WERI-Rb-1 (cell line): ENCODE measurements around the gene ABCG4.

Experiments used
- DNase-seq: peaks from one replicate; pipeline ENCODE4 v3.0.0-alpha.2; 2020
- H3K27ac ChIP-seq: fragments of 250-450 bp; sonication (Bioruptor Pico); 2 replicates; pipeline ENCODE4 v1.5.1; 2020; ENCODE audit warnings: mild to moderate bottlenecking, moderate library complexity
- H3K27me3 ChIP-seq: fragments of 250-450 bp; sonication (Bioruptor Pico); 2 replicates; pipeline ENCODE4 v1.5.1; 2021; ENCODE audit warnings: mild to moderate bottlenecking, low read depth, moderate library complexity; ENCODE audit not compliant: insufficient read depth, severe bottlenecking
- H3K36me3 ChIP-seq: fragments of 250-450 bp; sonication (Bioruptor Pico); 2 replicates; pipeline ENCODE4 v1.5.1; 2020; ENCODE audit warnings: mild to moderate bottlenecking, moderate library complexity
- H3K4me3 ChIP-seq: 2 replicates; pipeline ENCODE4 v1.5.1; 2011; ENCODE audit warnings: low read depth, mild to moderate bottlenecking, control low read depth, low read length
- H3K9me3 ChIP-seq: fragments of 250-450 bp; sonication (Bioruptor Pico); 2 replicates; pipeline ENCODE4 v1.5.1; 2021; ENCODE audit warnings: mild to moderate bottlenecking, moderate library complexity; ENCODE audit not compliant: severe bottlenecking
- CTCF ChIP-seq: IDR thresholded peaks from 2 replicates; pipeline ENCODE4 v1.5.1; 2011; ENCODE audit warnings: low read depth, mild to moderate bottlenecking, control low read depth, inconsistent platforms, low read length

The ABCG4 gene

GRCh38 chr11:119206511-119207414 is 57.9 kb downstream of the ABCG4 start:
- no peak for TF ChIP-seq CTCF
- Histone ChIP-seq H3K27me3 (no peaks in the 10 kb centered on the region), H3K4me3 (peak overlapping the region; percentile 94), H3K27ac (peak overlapping the region; percentile 91), H3K36me3 (no peaks in the 10 kb centered on the region; the same call in 1 of the 2 replicates), H3K9me3 (no peaks in the 10 kb centered on the region)
- DNase-seq: peak; percentile 46

GRCh38 chr11:119207415-119207960 is 58.6 kb downstream of the ABCG4 start:
- Histone ChIP-seq H3K4me3 (peak overlapping the region; percentile 94), H3K36me3 (no peaks in the 10 kb centered on the region; the same call in 1 of the 2 replicates), H3K9me3 (no peaks in the 10 kb centered on the region), H3K27ac (no peak overlapping the region), H3K27me3 (no peaks in the 10 kb centered on the region)
- no peak for TF ChIP-seq CTCF
- DNase-seq: no peak

GRCh38 chr11:119209186-119209585 is 60.3 kb downstream of the ABCG4 start:
- no peaks in the 10 kb centered on the region for H3K27me3 ChIP-seq
- no peaks in the 10 kb centered on the region for H3K9me3 ChIP-seq
- H3K27ac ChIP-seq: no peak overlapping the region
- no peaks in the 10 kb centered on the region; the same call in 1 of the 2 replicates for H3K36me3 ChIP-seq
- H3K4me3 ChIP-seq: no peak overlapping the region
- no peak for TF ChIP-seq CTCF
- DNase-seq: no peak

GRCh38 chr11:119210050-119210449 is 61.2 kb downstream of the ABCG4 start:
- TF ChIP-seq CTCF: no peak
- Histone ChIP-seq H3K27me3 (no peaks in the 10 kb centered on the region), H3K9me3 (no peaks in the 10 kb centered on the region), H3K27ac (no peak overlapping the region), H3K36me3 (no peaks in the 10 kb centered on the region; the same call in 1 of the 2 replicates), H3K4me3 (no peak overlapping the region)
- DNase-seq: no peak
